Stimulated activated CD4-positive, alpha-beta T cell treated with anti-CD3 and anti-CD28 coated beads, Interleukin-2, amount 100 ng/mL, for 4 hours (primary cell): ENCODE data around the gene CDA.
A peak's percentile ranks its signal among the peaks of the same experiment; 100 is the strongest.

Source experiments
- DNase-seq: peaks from one replicate; pipeline ENCODE4 v3.0.0-alpha.2; 2020; ENCODE audit warnings: low read depth

The CDA gene

GRCh38 chr1:20648946-20649345, 60.0 kb downstream of the CDA start:
- no peak for DNase-seq

DNA sequence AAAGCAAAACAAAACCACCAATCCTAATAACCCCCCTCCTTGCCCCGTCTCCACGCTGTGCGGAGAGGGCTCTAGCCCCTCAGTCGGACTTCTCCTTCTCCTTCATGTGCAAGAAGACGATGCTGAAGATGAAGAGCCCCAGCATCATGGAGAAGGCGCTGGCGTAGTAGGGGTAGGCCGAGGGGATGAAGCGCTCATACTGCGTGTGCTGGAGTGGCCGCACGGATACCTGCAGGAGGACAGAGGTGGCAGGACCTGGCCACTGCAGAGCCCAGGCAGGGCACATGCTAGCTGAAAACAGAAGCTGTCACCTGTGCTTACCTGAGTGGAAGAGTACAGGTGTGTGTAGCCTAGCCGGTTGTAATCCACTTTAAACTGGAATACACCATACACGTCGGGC, 63.4 kb downstream of the CDA start:
- no peak for DNase-seq

- no peak for DNase-seq
Measured at GRCh38 chr1:20654104-20654690, 65.3 kb downstream of the CDA start.

GRCh38 chr1:20657024-20657423, 68.1 kb downstream of the CDA start:
- DNase-seq: no peak

GRCh38 chr1:20658166-20658915, 69.4 kb downstream of the CDA start:
- DNase-seq: no peak

DNA sequence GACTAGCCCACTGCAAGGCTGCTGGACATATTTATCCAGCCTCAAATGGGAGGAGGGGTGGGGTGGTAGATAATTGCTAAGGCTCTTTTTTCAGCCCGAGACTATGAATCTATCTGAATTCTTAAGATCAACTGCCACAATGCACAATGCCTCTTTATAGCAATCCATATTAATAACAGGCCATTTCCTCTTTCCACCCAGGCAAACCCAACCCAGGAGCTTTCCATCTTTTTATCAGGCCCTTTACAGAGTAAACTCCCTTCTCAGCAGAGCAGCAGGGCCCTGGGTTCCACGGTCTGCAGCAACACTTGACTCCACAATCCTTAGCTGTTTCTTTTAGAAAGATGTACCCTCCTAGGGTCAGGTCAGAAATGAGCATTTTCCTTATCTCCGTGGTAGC, 71.5 kb downstream of the CDA start:
- no peak for DNase-seq

- no peak for DNase-seq
Measured at GRCh38 chr1:20660847-20661206, 71.9 kb downstream of the CDA start.

- DNase-seq: peak; percentile 92
Measured at GRCh38 chr1:20661207-20662109, 72.6 kb downstream of the CDA start, which contains the start of gene DDOST. DDOST (minus strand) TSS chr1:20661369; CDS start chr1:20661350, 19 bp downstream.

DNA sequence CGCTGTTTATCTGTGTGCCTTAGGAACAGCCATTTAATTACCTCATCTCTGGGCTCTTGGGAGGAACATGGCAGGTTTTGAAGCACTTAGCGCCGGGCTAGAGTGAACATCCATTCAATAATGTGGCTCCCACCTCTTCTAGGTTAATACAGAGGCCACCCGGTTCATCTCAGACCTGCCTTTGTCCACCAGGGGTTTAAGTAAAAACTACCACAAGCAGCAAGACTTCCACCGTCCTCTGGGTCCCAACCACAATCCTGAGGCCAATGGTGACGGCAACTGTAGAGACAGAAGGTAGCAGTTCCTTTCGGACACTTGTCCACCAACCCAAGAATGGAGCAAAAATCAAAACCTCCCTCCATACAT, 73.2 kb downstream of the CDA start:
- DNase-seq: no peak

DNA sequence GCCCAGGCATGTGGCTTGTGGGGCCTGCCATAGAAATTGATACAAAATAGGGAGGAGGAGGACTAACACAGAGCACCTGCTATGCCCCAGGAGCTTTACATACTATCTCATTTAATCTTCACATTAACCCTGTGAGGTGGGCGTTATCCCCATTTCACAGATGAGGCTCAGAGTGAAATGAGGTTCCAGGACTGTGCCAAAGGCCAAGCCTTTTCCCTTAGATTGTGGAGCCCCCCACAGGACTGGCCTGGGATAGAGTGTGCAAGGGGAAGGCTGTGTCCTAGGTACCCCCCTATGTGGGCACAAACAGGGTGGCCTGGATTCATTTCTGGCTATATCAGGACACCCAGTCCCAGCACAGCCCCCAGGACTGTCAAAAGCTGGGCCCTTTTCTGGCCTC, 74.5 kb downstream of the CDA start:
- DNase-seq: no peak

GRCh38 chr1:20663969-20664715, 75.2 kb downstream of the CDA start:
- no peak for DNase-seq

- no peak for DNase-seq
Measured at GRCh38 chr1:20665726-20666125, 76.8 kb downstream of the CDA start.

DNA sequence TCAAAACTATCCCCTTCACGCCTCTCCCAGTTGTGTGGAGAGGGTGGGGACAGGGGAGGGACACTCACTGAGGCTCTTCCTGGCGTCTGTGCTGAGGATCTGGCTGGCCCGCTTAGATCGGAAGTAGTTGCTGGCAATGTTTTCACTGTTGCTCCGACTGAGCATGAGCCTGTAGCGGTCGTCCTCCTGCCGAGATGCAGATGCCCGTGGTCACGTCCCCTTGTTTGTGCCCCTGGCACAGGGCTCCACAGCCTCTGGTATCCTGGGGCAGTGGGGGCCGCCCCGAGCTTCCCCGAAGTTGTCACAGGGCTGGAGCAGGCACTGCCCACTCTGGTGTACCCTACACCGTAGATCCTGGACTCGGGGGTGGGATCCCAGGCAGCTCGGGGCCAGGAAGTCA, 77.2 kb downstream of the CDA start:
- no peak for DNase-seq

DNA sequence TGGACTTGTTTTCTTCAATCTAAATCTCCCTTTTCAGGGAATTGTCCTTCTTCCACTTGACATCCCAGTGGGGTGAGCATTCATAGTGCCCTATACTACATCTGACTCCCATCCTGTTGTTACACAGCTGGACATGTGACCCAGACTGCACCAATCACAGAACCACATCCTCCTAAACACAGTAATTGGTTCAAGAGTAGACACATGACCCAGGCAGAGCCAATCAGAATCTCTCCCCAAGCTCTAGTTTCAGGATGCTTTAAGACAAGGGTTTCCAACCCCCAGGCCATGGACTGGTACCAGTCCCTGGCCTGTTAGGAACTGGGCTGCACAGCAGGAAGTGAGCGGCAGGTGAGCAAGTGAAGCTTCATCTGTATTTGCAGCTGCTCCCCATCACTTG, 77.9 kb downstream of the CDA start:
- no peak for DNase-seq
